Activated naive CD8-positive, alpha-beta T cell treated with anti-CD3 and anti-CD28 coated beads, Interleukin-2, amount 10 ng/mL, durations not matched to agents 7 days and 5 days (primary cell): ENCODE data around the gene FOXN1. TPM values are rescaled to one million over a fixed set of nuclear protein-coding genes. Genes with fewer than 3 reads are reported as not detected.
"Not testable (repeated sequence)": the region's sequence is repeated elsewhere in the genome, so short reads cannot be mapped to it uniquely, and the experiment has no call there.

Experiments
- ATAC-seq: fragments of 150-1000 bp; cut with Tn5 transposase; one replicate; pipeline ENCODE4 v1.10.0; 2021; ENCODE audit warnings: low read depth, moderate library complexity
- POLR2A ChIA-PET: fragments of 350-600 bp; sonication (Branson Sonifier 250); formaldehyde crosslinking; loops from one replicate; lab custom pipeline; 2021; ENCODE audit warnings: antibody characterized with exemption; lab: Charles Lee
- DNase-seq: peaks from one replicate; pipeline ENCODE4 v3.0.0; 2021
- H3K27ac Mint-ChIP-seq: one replicate; pipeline ENCODE4 v1.8.0; 2022; ENCODE audit warnings: mild to moderate bottlenecking, mixed read lengths
- H3K27me3 Mint-ChIP-seq: one replicate; pipeline ENCODE4 v1.8.0; 2022; ENCODE audit warnings: mild to moderate bottlenecking, moderate library complexity, mixed read lengths
- H3K36me3 Mint-ChIP-seq: one replicate; pipeline ENCODE4 v1.8.0; 2021; ENCODE audit warnings: mild to moderate bottlenecking, mixed read lengths
- H3K4me1 Mint-ChIP-seq: one replicate; pipeline ENCODE4 v1.8.0; 2021; ENCODE audit warnings: mixed read lengths
- H3K4me3 Mint-ChIP-seq: one replicate; pipeline ENCODE4 v1.8.0; 2022; ENCODE audit warnings: mild to moderate bottlenecking, moderate library complexity, mixed read lengths
- H3K9me3 Mint-ChIP-seq: one replicate; pipeline ENCODE4 v1.8.0; 2021; ENCODE audit warnings: mixed read lengths
- total RNA-seq, 2 experiments: library from RNA; stranded (reverse); gene quantifications; one replicate each; pipeline ENCODE4 v1.2.3, GENCODE V29; 2021

FOXN1 gene
- total RNA-seq, 2 experiments from 2014 or later: not detected

- Mint-ChIP-seq H3K4me1 (peaks cover 15% of the 10 kb centered on the region), H3K9me3 (no peaks in the 10 kb centered on the region), H3K27me3 (no peaks in the 10 kb centered on the region), H3K36me3 (peaks cover 40% of the 10 kb centered on the region), H3K4me3 (no peak overlapping the region), H3K27ac (no peak overlapping the region)
- POLR2A ChIA-PET: no interaction called here
- ATAC-seq (no peak), DNase-seq (no peak)
These were observed 57.3 kb downstream of the FOXN1 start for GRCh38 chr17:28563475-28563874.

DNA sequence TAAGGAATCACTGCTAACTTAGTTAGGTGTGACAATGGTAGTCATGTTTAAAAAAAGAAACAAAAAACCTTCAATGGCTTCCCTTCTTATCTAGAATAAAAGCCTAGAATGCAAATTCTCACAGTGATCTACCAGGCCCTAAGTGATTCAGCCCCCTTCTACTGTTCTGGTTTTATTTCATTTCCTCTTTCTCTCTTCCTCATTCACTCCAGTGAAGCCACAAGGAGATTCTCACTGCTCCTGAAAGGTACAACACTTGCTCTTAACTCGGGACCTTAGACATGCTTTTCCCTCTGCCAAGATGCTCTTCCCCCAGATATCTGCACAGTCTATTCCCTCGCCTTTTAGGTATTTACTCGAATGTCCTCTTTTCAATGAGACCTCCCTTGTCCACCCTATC is 61.5 kb downstream of the FOXN1 start:
- H3K4me3 Mint-ChIP-seq: peak overlapping the region; percentile 48
- peak overlapping the region; percentile 7 for H3K27ac Mint-ChIP-seq
- ATAC-seq: no peak
- no peak for DNase-seq
- H3K27me3 Mint-ChIP-seq: no peaks in the 10 kb centered on the region
- H3K9me3 Mint-ChIP-seq: no peaks in the 10 kb centered on the region
- H3K36me3 Mint-ChIP-seq: peaks cover 31% of the 10 kb centered on the region
- POLR2A ChIA-PET: no interaction called here
- H3K4me1 Mint-ChIP-seq: peaks cover 35% of the 10 kb centered on the region

- POLR2A ChIA-PET: interaction anchor here (0.7 to 1.0 kb wide), 2 partner anchors 14 kb away, joined by 3 read pairs; no protein-coding TSS in a partner anchor
- Mint-ChIP-seq H3K27ac (no peak overlapping the region), H3K36me3 (peaks cover 29% of the 10 kb centered on the region), H3K27me3 (no peaks in the 10 kb centered on the region), H3K4me1 (peaks cover 36% of the 10 kb centered on the region), H3K9me3 (no peaks in the 10 kb centered on the region), H3K4me3 (peak overlapping the region; percentile 95)
- no peak for ATAC-seq
- no peak for DNase-seq
These were observed 63.3 kb downstream of the FOXN1 start for GRCh38 chr17:28569446-28569845.

DNA sequence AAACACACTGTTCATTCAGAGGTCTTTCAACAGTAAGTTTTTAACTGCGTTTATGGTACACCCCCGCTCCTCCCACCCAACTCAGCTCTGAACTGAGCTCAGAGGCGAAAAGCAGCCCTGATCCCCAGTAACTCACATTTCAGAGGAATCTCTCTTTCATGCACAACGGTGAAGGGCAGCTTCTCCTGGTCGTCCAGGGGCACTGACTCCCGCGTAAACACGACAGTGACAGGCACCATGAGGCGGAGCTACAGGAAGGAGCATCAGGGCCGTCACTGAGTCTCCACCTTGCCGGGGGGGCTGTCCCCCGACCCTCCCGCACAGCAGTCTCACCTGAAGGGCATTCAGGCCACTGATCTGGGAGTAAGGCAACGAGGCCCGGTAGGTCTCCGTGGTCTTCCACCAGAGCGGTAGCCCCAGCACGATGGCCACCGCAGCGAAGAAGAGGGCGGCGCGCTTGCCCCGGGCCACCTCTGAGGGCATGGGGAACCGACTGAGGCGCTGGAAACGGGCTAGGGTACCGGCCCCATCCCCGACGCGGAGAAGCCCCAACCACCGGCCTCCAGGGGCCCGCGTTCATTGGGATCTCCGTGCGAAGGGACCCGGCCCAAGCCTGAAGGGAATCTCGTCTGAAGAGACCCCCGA is 64.7 kb downstream of the FOXN1 start:
- peak overlapping the region; percentile 95 for H3K4me3 Mint-ChIP-seq
- peaks cover 38% of the 10 kb centered on the region for H3K4me1 Mint-ChIP-seq
- no peaks in the 10 kb centered on the region for H3K9me3 Mint-ChIP-seq
- ATAC-seq: peak; percentile 33
- H3K36me3 Mint-ChIP-seq: peaks cover 30% of the 10 kb centered on the region
- POLR2A ChIA-PET: interaction anchor here (0.6 to 2.4 kb wide), 15 partner anchors 10 to 301 kb away, joined by 3 to 33 read pairs (median 4); partner anchors contain the start of genes BLTP2, RPL23A, SDF2 and SUPT6H
- no peaks in the 10 kb centered on the region for H3K27me3 Mint-ChIP-seq
- peak overlapping the region; percentile 94 for H3K27ac Mint-ChIP-seq
- peak; percentile 68 for DNase-seq

- Mint-ChIP-seq H3K9me3 (no peaks in the 10 kb centered on the region), H3K4me3 (peak within 1 kb of the TSS; percentile 95), H3K27ac (peak within 1 kb of the TSS; percentile 94), H3K36me3 (peaks cover 30% of the 10 kb centered on the region), H3K27me3 (no peaks in the 10 kb centered on the region), H3K4me1 (peaks cover 42% of the 10 kb centered on the region)
- ATAC-seq: peak; percentile 99
- POLR2A ChIA-PET: interaction anchor here (0.9 to 2.4 kb wide), 14 partner anchors 9 to 764 kb away, joined by 3 to 33 read pairs (median 4); partner anchors contain the start of genes BLTP2, RPL23A, SDF2 and SUPT6H
- DNase-seq: peak; percentile 92
These were observed 65.4 kb downstream of the FOXN1 start, which contains the start of gene PIGS for GRCh38 chr17:28571361-28572122. Gene PIGS, minus strand, starts transcription at chr17:28571524. Its CDS starts 28 bp downstream, at chr17:28571496.

DNA sequence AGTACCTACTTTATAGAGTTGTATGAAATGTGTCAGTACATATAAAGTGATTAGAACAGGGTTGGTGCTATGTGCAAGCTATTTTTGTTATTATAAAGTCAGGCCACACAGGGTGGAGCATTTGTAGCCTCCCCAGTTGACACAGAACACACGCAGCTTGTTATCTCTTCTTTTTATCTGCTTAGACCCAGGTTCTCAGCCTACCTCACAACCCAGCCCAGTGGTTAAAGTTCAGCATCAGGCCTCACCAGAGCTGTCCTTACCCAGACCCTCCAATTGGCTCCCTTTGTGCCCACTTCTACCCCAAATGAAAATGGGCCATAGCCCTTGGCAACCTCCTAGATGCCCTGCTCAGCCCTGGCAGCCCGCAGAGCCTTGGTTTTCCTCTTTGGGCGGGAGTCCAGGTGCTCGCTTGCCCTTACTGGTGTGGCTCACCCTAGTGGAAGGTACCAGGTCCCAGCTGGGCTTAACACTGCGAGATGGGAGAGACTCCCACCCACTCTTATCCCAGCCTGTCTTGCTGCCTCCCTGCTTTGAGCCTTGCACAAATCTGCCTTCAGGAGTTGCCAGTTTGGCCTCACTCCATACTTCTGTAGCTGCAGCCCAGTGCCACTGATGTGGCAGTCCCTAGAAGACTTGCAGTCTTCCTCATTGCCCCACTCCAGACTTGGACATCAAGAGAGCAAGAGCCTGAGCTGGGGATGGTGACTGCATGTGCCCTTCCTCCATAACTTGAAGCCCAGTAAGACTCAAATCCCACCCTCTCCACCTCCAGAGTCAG is 66.3 kb downstream of the FOXN1 start:
- no peak for ATAC-seq
- H3K9me3 Mint-ChIP-seq: no peaks in the 10 kb centered on the region
- H3K36me3 Mint-ChIP-seq: peaks cover 29% of the 10 kb centered on the region
- H3K4me3 Mint-ChIP-seq: peak overlapping the region; percentile 95
- POLR2A ChIA-PET: interaction anchor here (1.0 to 2.4 kb wide), 12 partner anchors 11 to 765 kb away, joined by 3 to 33 read pairs (median 5); partner anchors contain the start of genes BLTP2, RPL23A, SDF2 and SUPT6H
- H3K27me3 Mint-ChIP-seq: no peaks in the 10 kb centered on the region
- peak overlapping the region; percentile 94 for H3K27ac Mint-ChIP-seq
- DNase-seq: no peak
- peaks cover 43% of the 10 kb centered on the region for H3K4me1 Mint-ChIP-seq

DNA sequence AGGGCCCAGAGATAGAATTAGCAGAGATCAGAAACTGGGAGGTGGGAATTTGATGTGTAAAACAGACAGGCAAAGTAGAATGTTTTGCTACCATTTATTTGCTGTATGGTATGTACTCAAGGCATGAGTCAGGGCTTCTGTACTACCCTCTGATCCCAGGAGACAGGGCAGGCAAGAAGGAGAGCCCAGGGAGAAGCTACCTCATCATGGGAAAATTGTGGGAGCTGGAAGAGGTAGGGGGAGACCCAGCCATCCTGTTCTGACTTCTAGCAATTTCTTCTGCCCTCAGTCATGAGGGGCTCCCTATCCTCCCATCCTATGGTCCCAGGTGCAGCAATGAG is 66.9 kb downstream of the FOXN1 start:
- no peaks in the 10 kb centered on the region for H3K27me3 Mint-ChIP-seq
- peaks cover 27% of the 10 kb centered on the region for H3K36me3 Mint-ChIP-seq
- no peak overlapping the region for H3K27ac Mint-ChIP-seq
- DNase-seq: no peak
- H3K9me3 Mint-ChIP-seq: no peaks in the 10 kb centered on the region
- no peak for ATAC-seq
- no peak overlapping the region for H3K4me3 Mint-ChIP-seq
- POLR2A ChIA-PET: interaction anchor here (2.2 kb wide), 1 partner anchor 27 kb away, joined by 14 read pairs; no protein-coding TSS in a partner anchor
- peaks cover 37% of the 10 kb centered on the region for H3K4me1 Mint-ChIP-seq

GRCh38 chr17:28573521-28573920 is 67.4 kb downstream of the FOXN1 start:
- no peaks in the 10 kb centered on the region for H3K27me3 Mint-ChIP-seq
- POLR2A ChIA-PET: no interaction called here
- ATAC-seq: no peak
- no peaks in the 10 kb centered on the region for H3K9me3 Mint-ChIP-seq
- H3K27ac Mint-ChIP-seq: no peak overlapping the region
- peaks cover 34% of the 10 kb centered on the region for H3K4me1 Mint-ChIP-seq
- peaks cover 25% of the 10 kb centered on the region for H3K36me3 Mint-ChIP-seq
- DNase-seq: no peak
- no peak overlapping the region for H3K4me3 Mint-ChIP-seq

GRCh38 chr17:28573966-28574480 is 67.9 kb downstream of the FOXN1 start:
- Mint-ChIP-seq H3K27ac (no peak overlapping the region), H3K4me3 (no peak overlapping the region), H3K9me3 (no peaks in the 10 kb centered on the region), H3K36me3 (peaks cover 23% of the 10 kb centered on the region), H3K27me3 (no peaks in the 10 kb centered on the region), H3K4me1 (peaks cover 33% of the 10 kb centered on the region)
- POLR2A ChIA-PET: interaction anchor here (0.5 to 3.7 kb wide), 2 partner anchors 25 to 318 kb away, joined by 4 to 33 read pairs; partner anchors contain the start of gene SPAG5
- DNase-seq (no peak), ATAC-seq (no peak)

DNA sequence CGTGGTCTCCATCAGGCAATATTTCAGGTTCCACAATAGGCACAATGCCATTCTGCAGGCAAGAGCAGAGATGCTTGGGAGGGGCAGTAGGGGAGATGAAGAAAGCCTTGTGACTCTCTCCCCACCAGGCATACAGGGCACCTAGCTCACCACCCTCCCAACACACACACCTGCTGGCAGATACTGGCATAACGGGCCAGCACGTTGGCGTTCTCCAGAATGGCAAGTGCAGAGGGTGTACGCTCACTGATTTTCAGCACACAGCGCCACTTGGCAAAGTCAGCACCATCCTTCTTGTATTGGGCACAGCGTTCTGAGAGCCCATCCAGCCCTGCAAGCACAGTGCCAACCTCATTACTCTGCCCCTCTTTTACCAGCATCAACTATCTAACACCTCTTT is 68.4 kb downstream of the FOXN1 start:
- no peaks in the 10 kb centered on the region for H3K9me3 Mint-ChIP-seq
- peaks cover 29% of the 10 kb centered on the region for H3K4me1 Mint-ChIP-seq
- H3K27ac Mint-ChIP-seq: no peak overlapping the region
- POLR2A ChIA-PET: interaction anchor here (0.5 to 3.7 kb wide), 2 partner anchors 24 to 317 kb away, joined by 4 to 33 read pairs; partner anchors contain the start of gene SPAG5
- DNase-seq (no peak), ATAC-seq (no peak)
- H3K36me3 Mint-ChIP-seq: peaks cover 24% of the 10 kb centered on the region
- H3K27me3 Mint-ChIP-seq: no peaks in the 10 kb centered on the region
- H3K4me3 Mint-ChIP-seq: no peak overlapping the region

GRCh38 chr17:28575126-28575795 is 69.1 kb downstream of the FOXN1 start:
- DNase-seq (no peak), ATAC-seq (no peak)
- POLR2A ChIA-PET: interaction anchor here (1.2 to 3.7 kb wide), 3 partner anchors 23 to 136 kb away, joined by 5 to 33 read pairs (median 9); partner anchors contain the start of genes BLTP2, PROCA1 and SPAG5
- H3K27me3 Mint-ChIP-seq: no peaks in the 10 kb centered on the region
- H3K9me3 Mint-ChIP-seq: no peaks in the 10 kb centered on the region
- peak overlapping the region; percentile 92 for H3K4me3 Mint-ChIP-seq
- H3K36me3 Mint-ChIP-seq: peaks cover 24% of the 10 kb centered on the region
- peaks cover 24% of the 10 kb centered on the region for H3K4me1 Mint-ChIP-seq
- H3K27ac Mint-ChIP-seq: no peak overlapping the region

DNA sequence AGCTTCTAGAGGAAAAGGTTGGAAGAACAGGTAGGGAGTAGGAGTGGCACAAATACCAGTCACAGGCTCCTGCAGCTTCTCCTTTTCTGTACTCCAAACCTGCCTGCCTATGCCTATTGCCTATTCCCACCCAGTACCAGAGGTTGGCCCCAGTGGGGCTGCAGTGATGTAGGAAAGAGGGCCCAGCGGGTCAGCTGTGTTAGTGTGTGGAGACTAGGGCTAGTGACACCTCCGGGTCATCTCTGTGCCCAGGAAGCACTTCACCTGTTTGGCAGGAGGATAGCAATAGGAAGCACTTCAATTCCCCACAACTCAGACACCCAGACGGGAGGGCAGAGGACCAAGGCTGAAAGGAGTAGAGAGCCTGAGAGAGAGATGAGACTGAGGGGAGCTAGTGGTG is 69.9 kb downstream of the FOXN1 start:
- not testable (repeated sequence) for H3K9me3 Mint-ChIP-seq, ATAC-seq, DNase-seq, H3K27me3 Mint-ChIP-seq
- peaks cover 22% of the 10 kb centered on the region for H3K4me1 Mint-ChIP-seq
- H3K4me3 Mint-ChIP-seq: peak overlapping the region; percentile 92
- H3K27ac Mint-ChIP-seq: peak overlapping the region; percentile 89
- POLR2A ChIA-PET: interaction anchor here (0.5 to 3.7 kb wide), 7 partner anchors 14 to 401 kb away, joined by 3 to 33 read pairs (median 5); partner anchors contain the start of genes BLTP2, PROCA1 and SPAG5
- peaks cover 24% of the 10 kb centered on the region for H3K36me3 Mint-ChIP-seq
